Hepatic stellate cell (primary cell): ENCODE data around the gene NDUFA7.
"Not testable (repeated sequence)": the region's sequence is repeated elsewhere in the genome, so short reads cannot be mapped to it uniquely, and the experiment has no call there.

Experiments
- DNase-seq: peaks from one replicate; pipeline ENCODE4 v3.0.0; 2011; ENCODE audit warnings: low spot score

NDUFA7 gene

GRCh38 chr19:8341504-8341903, 20.3 kb upstream of the NDUFA7 start:
- DNase-seq = not testable (repeated sequence)

- no peak for DNase-seq
These were observed 19.3 kb upstream of the NDUFA7 start for GRCh38 chr19:8340341-8341096.

- no peak for DNase-seq
These were observed 17.7 kb upstream of the NDUFA7 start for GRCh38 chr19:8338835-8339234.

GRCh38 chr19:8337728-8338127, 16.6 kb upstream of the NDUFA7 start:
- no peak for DNase-seq

- no peak for DNase-seq
These were observed 15.5 kb upstream of the NDUFA7 start for GRCh38 chr19:8336660-8337059.

DNA sequence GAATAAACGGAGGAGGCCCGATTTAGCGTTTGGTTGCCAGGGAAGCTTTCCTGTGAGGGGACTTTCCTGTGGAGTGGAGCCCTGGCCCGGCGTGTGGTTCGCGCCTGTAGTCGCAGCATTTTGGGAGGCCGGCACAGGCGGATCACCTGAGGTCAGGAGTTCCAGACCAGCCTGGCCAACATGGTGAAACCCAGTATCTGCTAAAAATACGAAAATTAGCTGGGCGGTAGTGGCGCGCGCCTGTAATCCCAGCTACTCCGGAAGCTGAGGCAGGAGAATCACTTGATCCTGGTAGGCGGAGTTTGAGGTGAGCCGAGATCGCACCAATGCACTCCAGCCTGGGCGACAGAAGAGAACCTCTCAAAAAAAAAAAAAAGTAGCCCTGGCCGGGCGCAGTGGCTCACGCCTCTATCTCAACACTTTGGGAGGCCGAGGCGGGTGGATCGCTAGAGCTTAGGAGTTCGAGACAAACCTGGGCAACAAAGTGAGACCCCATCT, 14.9 kb upstream of the NDUFA7 start:
- DNase-seq = no peak

- DNase-seq = no peak
These were observed 14.3 kb upstream of the NDUFA7 start for GRCh38 chr19:8335343-8336071.

DNA sequence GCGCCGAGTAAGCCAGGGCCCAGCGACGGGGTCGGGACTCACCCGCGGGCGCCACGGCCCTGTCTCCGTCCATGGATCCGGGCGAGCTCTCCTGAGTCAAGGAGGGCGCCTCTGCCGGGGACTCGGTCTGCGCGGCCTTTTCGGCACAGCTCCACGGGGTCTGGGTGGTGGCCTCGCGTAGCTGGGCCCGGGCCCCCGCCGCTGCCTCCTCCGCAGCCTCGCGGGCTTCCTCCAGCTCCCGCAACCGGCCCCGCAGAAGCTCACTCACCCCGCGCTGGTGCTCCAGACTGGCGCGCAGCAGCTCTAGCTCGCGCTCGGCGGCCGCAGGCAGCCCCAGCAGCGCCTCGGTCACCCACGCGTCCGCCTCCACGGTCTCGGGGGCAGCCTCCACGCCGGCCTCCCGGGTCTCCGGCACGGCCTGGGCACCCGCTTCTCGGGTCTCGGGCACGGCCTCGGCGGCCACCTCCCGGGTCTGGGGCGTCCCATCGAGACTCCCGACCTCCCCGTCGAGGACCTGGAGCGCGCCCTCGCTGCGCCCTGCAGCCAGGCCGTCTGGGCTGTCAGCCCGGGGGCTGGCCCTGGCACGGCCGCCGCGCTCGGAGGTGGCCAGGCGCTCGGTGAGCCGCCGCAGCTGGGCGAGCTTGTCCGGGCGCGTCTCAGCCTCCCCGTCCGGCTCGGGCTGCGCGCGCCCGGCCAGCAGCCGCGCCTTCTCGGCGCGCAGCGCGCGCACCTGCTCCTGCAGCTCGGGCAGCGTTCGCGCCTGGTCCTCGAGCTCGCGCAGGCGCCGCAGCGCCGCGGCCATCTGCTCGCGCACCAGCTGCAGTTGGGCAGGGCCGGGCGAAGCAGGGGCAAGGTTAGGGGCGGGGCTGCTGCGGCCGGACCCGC, 13.5 kb upstream of the NDUFA7 start:
- DNase-seq = peak; percentile 62

- DNase-seq = no peak
These were observed 12.7 kb upstream of the NDUFA7 start for GRCh38 chr19:8333767-8334457.

GRCh38 chr19:8332976-8333766, 12.0 kb upstream of the NDUFA7 start:
- no peak for DNase-seq

DNA sequence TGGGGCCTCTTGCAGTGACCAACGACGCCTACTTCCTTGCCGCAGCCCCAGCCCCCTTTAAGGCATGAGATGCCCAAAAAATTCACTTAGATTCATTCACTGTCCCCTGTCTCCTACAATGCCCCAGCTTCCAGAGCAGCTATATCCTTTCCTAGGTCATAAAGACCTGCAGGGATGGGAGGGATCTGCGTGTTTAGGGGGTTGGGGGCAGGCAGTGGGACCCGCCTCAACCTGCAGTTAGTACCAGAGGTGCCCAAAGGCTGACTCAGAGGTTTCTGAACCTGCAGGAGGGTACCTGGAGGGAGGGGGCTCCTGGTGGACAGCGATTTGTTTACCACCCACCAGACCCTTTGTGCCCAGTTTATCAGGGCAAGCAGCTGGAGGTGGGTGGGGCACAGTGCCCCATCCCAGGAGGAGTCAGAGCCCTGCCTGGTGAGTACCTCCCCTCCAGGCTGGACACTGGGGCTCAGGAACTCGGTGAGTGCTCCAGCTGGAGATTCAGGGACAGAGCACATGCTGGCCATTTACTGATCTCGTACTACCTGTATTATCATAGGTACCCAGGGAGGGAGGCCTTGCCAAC, 10.2 kb upstream of the NDUFA7 start:
- DNase-seq = no peak

- no peak for DNase-seq
These were observed 8.8 kb upstream of the NDUFA7 start for GRCh38 chr19:8329996-8330395.

- no peak for DNase-seq
These were observed 4.3 kb upstream of the NDUFA7 start for GRCh38 chr19:8325454-8325853.

DNA sequence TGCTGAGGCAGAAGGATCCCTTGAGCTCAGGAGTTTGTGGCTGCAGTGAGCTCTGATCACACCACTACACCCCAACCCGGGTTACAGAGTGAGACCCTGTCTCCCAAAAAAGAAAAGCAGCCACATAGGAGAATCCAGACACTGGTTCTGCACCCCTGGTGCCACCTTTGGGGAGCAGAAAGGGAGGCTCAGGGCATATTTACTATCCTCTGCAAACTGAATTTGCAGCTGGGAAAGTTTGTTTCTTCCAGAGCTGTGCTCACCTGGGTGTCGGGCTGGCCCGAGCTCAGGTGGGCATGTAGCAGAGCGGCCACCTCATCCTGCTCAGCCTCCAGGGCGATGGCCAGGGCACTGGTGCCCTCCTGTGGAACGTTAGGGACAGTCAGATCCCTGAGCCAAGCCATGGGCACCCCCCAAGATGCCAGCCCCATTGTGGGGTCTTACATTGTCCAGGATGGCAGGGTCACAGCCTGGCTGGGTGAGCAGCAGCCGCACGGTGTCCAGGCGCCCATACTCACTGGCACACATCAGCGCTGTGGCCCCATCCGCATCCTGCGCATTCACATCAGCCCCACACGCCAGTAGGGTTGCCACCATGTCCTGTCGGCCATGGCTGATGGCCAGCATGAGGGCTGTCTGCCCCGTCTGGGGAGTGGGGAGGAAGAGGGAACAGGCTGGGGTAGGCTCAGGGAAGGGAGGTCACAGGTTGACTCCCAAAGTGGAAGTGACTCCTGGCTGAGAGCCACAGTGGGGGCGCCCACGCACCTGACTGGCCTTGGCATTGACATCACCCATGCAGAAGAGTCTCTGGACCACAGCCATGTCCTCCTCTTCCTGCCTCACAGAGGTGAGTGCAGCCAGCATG, 3.2 kb upstream of the NDUFA7 start:
- no peak for DNase-seq

DNA sequence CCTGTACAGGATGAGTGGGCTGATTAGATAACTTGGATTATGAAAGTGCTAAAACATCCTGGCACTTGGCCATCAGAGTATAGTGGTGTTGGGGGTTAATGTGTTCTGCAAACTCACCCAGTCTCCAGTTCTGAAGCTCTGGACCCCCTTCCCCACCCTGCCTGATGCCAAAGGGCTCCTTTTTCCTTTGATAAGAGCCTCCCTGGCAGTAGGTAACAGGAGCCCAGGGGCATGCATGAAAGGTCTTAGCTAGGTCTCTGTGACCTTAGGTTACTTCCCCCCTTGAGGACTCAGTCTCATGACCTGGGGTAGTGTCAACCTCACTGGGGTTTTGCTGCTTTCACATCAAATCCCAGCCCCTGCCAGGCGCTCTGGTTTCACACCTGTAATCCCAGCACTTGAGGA, 2.6 kb upstream of the NDUFA7 start:
- no peak for DNase-seq

DNA sequence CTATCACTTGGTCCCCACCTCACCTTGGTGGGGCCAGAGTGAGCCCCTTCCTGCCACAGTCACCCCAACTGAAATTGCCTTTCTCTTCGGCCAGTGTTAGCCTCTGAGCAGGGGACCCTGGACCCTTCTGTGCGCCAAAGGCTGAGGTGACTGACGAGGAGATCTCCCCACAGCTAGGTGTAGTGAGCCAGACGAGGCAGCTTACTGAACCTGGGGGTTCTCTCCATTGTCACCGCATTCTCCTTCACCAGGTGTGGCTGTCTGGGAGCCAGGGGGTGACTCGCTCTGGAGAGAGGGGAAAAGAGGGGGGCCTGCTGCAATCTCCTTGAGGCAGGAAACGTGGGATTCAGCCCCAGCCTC, 1.4 kb upstream of the NDUFA7 start:
- DNase-seq = no peak

GRCh38 chr19:8321986-8322637, 937 bp upstream of the NDUFA7 start:
- DNase-seq = no peak

GRCh38 chr19:8320564-8321066, 560 bp downstream of the NDUFA7 start:
- DNase-seq = no peak
